Panc1 (cell line): ENCODE measurements around the gene SIRPD. TPM values are rescaled to one million over a fixed set of nuclear protein-coding genes. Genes with fewer than 3 reads are reported as not detected.

ENCODE experiments used
- ATAC-seq: fragments of 200-7000 bp; cut with Tn5 transposase; 2 replicates; pipeline ENCODE4 v1.9.1; 2020; ENCODE audit warnings: mild to moderate bottlenecking, moderate library complexity
- BruUV-seq: library from RNA; stranded (reverse); fragments of 400-500 nt; replicated peaks from 2 replicates; lab custom pipeline; 2021; lab: Mats Ljungman, UMichigan
- CTCF ChIA-PET: fragments of 300-600 bp; sonication (Branson Sonifier 250); formaldehyde crosslinking; loops from one replicate; lab custom pipeline; 2022; ENCODE audit warnings: antibody characterized with exemption; lab: Charles Lee
- POLR2A ChIA-PET: fragments of 300-600 bp; sonication (Branson Sonifier 250); formaldehyde crosslinking; loops from one replicate; lab custom pipeline; 2022; ENCODE audit warnings: antibody characterized with exemption; lab: Charles Lee
- DNase-seq: peaks from one replicate; pipeline ENCODE4 v3.0.0-alpha.2; 2010; ENCODE audit warnings: low read depth, low spot score
- H3K27ac ChIP-seq: 2 replicates; pipeline ENCODE4 v1.5.1; 2011; ENCODE audit warnings: mild to moderate bottlenecking, low read length, inconsistent platforms
- H3K27me3 ChIP-seq: fragments of 200-500 bp; sonication (Bioruptor generic); 2 replicates; pipeline ENCODE4 v1.6.0; 2014; ENCODE audit warnings: low read length, inconsistent platforms; ENCODE audit not compliant: control insufficient read depth, insufficient read depth
- H3K36me3 ChIP-seq: fragments of 200-500 bp; sonication (Bioruptor generic); 2 replicates; pipeline ENCODE4 v1.5.1; 2014; ENCODE audit warnings: inconsistent platforms, mild to moderate bottlenecking, low read length, moderate library complexity; ENCODE audit not compliant: control insufficient read depth, insufficient read depth
- H3K4me1 ChIP-seq: 2 replicates; pipeline ENCODE4 v1.5.1; 2011; ENCODE audit warnings: inconsistent platforms, mild to moderate bottlenecking, low read length, moderate library complexity; ENCODE audit not compliant: control insufficient read depth, insufficient read depth
- H3K4me3 ChIP-seq, 2 experiments: 2 replicates each; pipeline ENCODE4 v1.5.1; 2011 to 2012; ENCODE audit warnings: low read depth in 2 of 2, low read length in 2 of 2, mild to moderate bottlenecking in 2 of 2, inconsistent platforms in 1 of 2, moderate library complexity in 1 of 2
- H3K9me3 ChIP-seq: fragments of 200-500 bp; sonication (Bioruptor generic); 2 replicates; pipeline ENCODE4 v1.5.1; 2014; ENCODE audit warnings: low read depth, mild to moderate bottlenecking, inconsistent platforms, low read length, moderate library complexity; ENCODE audit not compliant: control insufficient read depth, insufficient read depth
- CTCF ChIP-seq: fragments of 450-650 bp; IDR thresholded peaks from 2 replicates; pipeline ENCODE4 v1.5.1; 2017; ENCODE audit warnings: mild to moderate bottlenecking
- POLR2AphosphoS5 ChIP-seq: IDR thresholded peaks from 2 replicates; pipeline ENCODE4 v1.6.1; 2012; ENCODE audit warnings: mild to moderate bottlenecking, low read depth, low read length, moderate library complexity
- REST ChIP-seq, 2 experiments: IDR thresholded peaks; 2 replicates each; pipeline ENCODE4 v1.6.1; 2011 to 2012; ENCODE audit warnings: low read depth in 2 of 2, control low read depth in 1 of 2, low read length in 1 of 2, mild to moderate bottlenecking in 1 of 2, moderate library complexity in 1 of 2; ENCODE audit not compliant: insufficient read depth in 1 of 2
- SIN3A ChIP-seq: IDR thresholded peaks from 2 replicates; pipeline ENCODE4 v1.6.1; 2012; ENCODE audit warnings: low read depth, mild to moderate bottlenecking, low read length, moderate library complexity, borderline replicate concordance; ENCODE audit not compliant: insufficient read depth
- TCF7L2 ChIP-seq: IDR thresholded peaks from 2 replicates; pipeline ENCODE4 v1.6.1; 2011; ENCODE audit warnings: mild to moderate bottlenecking, low read depth, low read length, inconsistent platforms
- in situ Hi-C: cut with HindIII; loops from 2 replicates; pipeline ENCODE4 v1.10.0; 2016; ENCODE audit warnings: low sequenced_read_pairs, low pct_unique_long_range_greater_than_20kb
- intact Hi-C: fragments of 100-400 bp; cut with micrococcal nuclease; formaldehyde crosslinking; loops from one replicate; pipeline ENCODE4 v1.10.0; 2022; ENCODE audit not compliant: unreplicated experiment
- total RNA-seq: library from RNA; stranded (reverse); gene quantifications from one replicate; pipeline ENCODE4 v1.2.1, GENCODE V29; 2021; ENCODE audit not compliant: unreplicated experiment

The SIRPD gene
- total RNA-seq, 1 experiment from 2014 or later, result not detected

- in situ Hi-C loops, result no loop called here
- no peak for TF ChIP-seq POLR2AphosphoS5
- peak; percentile 73 for TF ChIP-seq CTCF
- Histone ChIP-seq H3K36me3 (no peaks in the 10 kb centered on the region), H3K9me3 (no peaks in the 10 kb centered on the region), H3K4me3 (no peak overlapping the region), H3K4me1 (no peaks in the 10 kb centered on the region), H3K27ac (no peak overlapping the region), H3K27me3 (peaks cover 40% of the 10 kb centered on the region)
- BruUV-seq, result no TSS peak
- POLR2A ChIA-PET, result no interaction called here
- peak; percentile 12 for DNase-seq
- peak; percentile 86 for ATAC-seq
- intact Hi-C loops, result no loop called here
- CTCF ChIA-PET, result interaction anchor here (0.6 to 1.7 kb wide), 3 partner anchors 31 to 761 kb away, joined by 3 to 16 read pairs (median 6); no protein-coding TSS in a partner anchor
These were observed 48.3 kb downstream of the SIRPD start for GRCh38 chr20:1509237-1509636.

GRCh38 chr20:1508574-1508973, 48.9 kb downstream of the SIRPD start:
- DNase-seq (no peak), ATAC-seq (no peak)
- CTCF ChIA-PET, result interaction anchor here (0.6 to 1.8 kb wide), 2 partner anchors 268 to 610 kb away, joined by 3 to 10 read pairs; no protein-coding TSS in a partner anchor
- Histone ChIP-seq H3K27ac (no peak overlapping the region), H3K9me3 (no peaks in the 10 kb centered on the region), H3K4me1 (peaks cover 3% of the 10 kb centered on the region; the same call in 1 of the 2 replicates), H3K36me3 (no peaks in the 10 kb centered on the region), H3K4me3 (no peak overlapping the region), H3K27me3 (peaks cover 40% of the 10 kb centered on the region)
- POLR2A ChIA-PET, result no interaction called here
- in situ Hi-C loops, result no loop called here
- intact Hi-C loops, result no loop called here
- no TSS peak for BruUV-seq
- TF ChIP-seq SIN3A, result no peak
- no peak for TF ChIP-seq TCF7L2
- no peak for TF ChIP-seq POLR2AphosphoS5
- TF ChIP-seq CTCF, result no peak
- no peak for TF ChIP-seq REST (IDR thresholded peaks at IDR 0.05; ENCODE audit: insufficient read depth in 1 of 2, low read depth in 2 of 2, low read length in 1 of 2)
